KG1 (cell line): ENCODE data around the gene ILF2.
"Not testable (repeated sequence)": the region's sequence is repeated elsewhere in the genome, so short reads cannot be mapped to it uniquely, and the experiment has no call there.

Experiments used
- DNase-seq: peaks from one replicate; lab custom pipeline; 2025; lab: John Stamatoyannopoulos, UW

Gene ILF2

GRCh38 chr1:153670859-153671627 is at the start of gene ILF2:
TSS of gene ILF2 (minus strand) at chr1:153670993. CDS start at chr1:153670922, 71 bp downstream.
- peak; percentile 97 for DNase-seq

GRCh38 chr1:153717330-153717729 is 46.5 kb upstream of the ILF2 start:
- DNase-seq = no peak

- DNase-seq = not testable (repeated sequence)
Observed at GRCh38 chr1:153716211-153716610, 45.4 kb upstream of the ILF2 start.

- no peak for DNase-seq
Observed at GRCh38 chr1:153711026-153711425, 40.2 kb upstream of the ILF2 start.

GRCh38 chr1:153705484-153705883 is 34.7 kb upstream of the ILF2 start:
- no peak for DNase-seq

- no peak for DNase-seq
Observed at GRCh38 chr1:153699768-153700167, 29.0 kb upstream of the ILF2 start.

GRCh38 chr1:153698923-153699714 is 28.3 kb upstream of the ILF2 start:
- DNase-seq = no peak

- no peak for DNase-seq
Observed at GRCh38 chr1:153698020-153698922, 27.5 kb upstream of the ILF2 start.

GRCh38 chr1:153697191-153698019 is 26.6 kb upstream of the ILF2 start:
- no peak for DNase-seq

- no peak for DNase-seq
Observed at GRCh38 chr1:153696741-153697140, 25.9 kb upstream of the ILF2 start.

- DNase-seq = no peak
Observed at GRCh38 chr1:153693466-153693865, 22.7 kb upstream of the ILF2 start.

GRCh38 chr1:153688736-153689328 is 18.0 kb upstream of the ILF2 start:
- no peak for DNase-seq

GRCh38 chr1:153688276-153688675 is 17.5 kb upstream of the ILF2 start:
- DNase-seq = no peak

GRCh38 chr1:153687346-153688125 is 16.7 kb upstream of the ILF2 start:
- no peak for DNase-seq

GRCh38 chr1:153685544-153686340 is 14.9 kb upstream of the ILF2 start:
- DNase-seq = no peak

- no peak for DNase-seq
Observed at GRCh38 chr1:153684892-153685291, 14.1 kb upstream of the ILF2 start.

GRCh38 chr1:153683854-153684253 is 13.1 kb upstream of the ILF2 start:
- no peak for DNase-seq

GRCh38 chr1:153682730-153683129 is 11.9 kb upstream of the ILF2 start:
- no peak for DNase-seq

- DNase-seq = no peak
Observed at GRCh38 chr1:153680120-153680403, 9.3 kb upstream of the ILF2 start.
